Measurements from ENCODE around the gene SLC19A2. TPM values are rescaled to one million over a fixed set of nuclear protein-coding genes. Genes with fewer than 3 reads are reported as not detected.

Gene SLC19A2
- total RNA-seq, 2 experiments from 2014 or later: 5.7 to 6.4 TPM

GRCh38 chr1:169473347-169473746, 12.4 kb downstream of the SLC19A2 start:
- DNase-seq (no peak), ATAC-seq (no peak)
- H3K4me1 Mint-ChIP-seq (ENCODE audit: low read depth): peaks cover 2% of the 10 kb centered on the region
- CTCF ChIA-PET: no interaction called here
- H3K27ac Mint-ChIP-seq: no peak overlapping the region
- POLR2A ChIA-PET: no interaction called here
- TF ChIP-seq CTCF (IDR thresholded peaks at IDR 0.05): no peak
- intact Hi-C loops (cut with micrococcal nuclease): no loop called here
- no peak overlapping the region for H3K4me3 Mint-ChIP-seq
- no peaks in the 10 kb centered on the region for H3K27me3 Mint-ChIP-seq
- H3K36me3 Mint-ChIP-seq (ENCODE audit: low read depth): peaks cover 10% of the 10 kb centered on the region
- H3K9me3 Mint-ChIP-seq: no peaks in the 10 kb centered on the region

GRCh38 chr1:169472738-169473137, 13.0 kb downstream of the SLC19A2 start:
- H3K4me3 Mint-ChIP-seq: no peak overlapping the region
- H3K27ac Mint-ChIP-seq: no peak overlapping the region
- no peaks in the 10 kb centered on the region for H3K27me3 Mint-ChIP-seq
- H3K36me3 Mint-ChIP-seq (ENCODE audit: low read depth): peaks cover 9% of the 10 kb centered on the region
- ChIA-PET POLR2A (interaction anchor here (0.6 to 1.0 kb wide), 2 partner anchors 11 to 1250 kb away, joined by 3 read pairs; no protein-coding TSS in a partner anchor), CTCF (no interaction called here)
- peaks cover 2% of the 10 kb centered on the region for H3K4me1 Mint-ChIP-seq (ENCODE audit: low read depth)
- TF ChIP-seq CTCF (IDR thresholded peaks at IDR 0.05): no peak
- no peaks in the 10 kb centered on the region for H3K9me3 Mint-ChIP-seq
- ATAC-seq: no peak
- intact Hi-C loops (cut with micrococcal nuclease): no loop called here
- DNase-seq: no peak

- peaks cover 2% of the 10 kb centered on the region for H3K4me1 Mint-ChIP-seq (ENCODE audit: low read depth)
- no peaks in the 10 kb centered on the region for H3K36me3 Mint-ChIP-seq (ENCODE audit: low read depth)
- CTCF ChIA-PET: interaction anchor here (1.0 to 1.2 kb wide), 2 partner anchors 77 to 117 kb away, joined by 3 read pairs; no protein-coding TSS in a partner anchor
- H3K27me3 Mint-ChIP-seq: no peaks in the 10 kb centered on the region
- H3K4me3 Mint-ChIP-seq: no peak overlapping the region
- intact Hi-C loops (cut with micrococcal nuclease): no loop called here
- POLR2A ChIA-PET: no interaction called here
- H3K9me3 Mint-ChIP-seq: no peaks in the 10 kb centered on the region
- no peak for TF ChIP-seq CTCF (IDR thresholded peaks at IDR 0.05)
- no peak overlapping the region for H3K27ac Mint-ChIP-seq
- no peak for DNase-seq
- no peak for ATAC-seq
Measured at GRCh38 chr1:169468982-169469381, 16.8 kb downstream of the SLC19A2 start.

GRCh38 chr1:169466259-169467230, 19.2 kb downstream of the SLC19A2 start:
- peak; percentile 46 for TF ChIP-seq CTCF (IDR thresholded peaks at IDR 0.05)
- Mint-ChIP-seq H3K27ac (no peak overlapping the region), H3K4me3 (no peak overlapping the region), H3K4me1 (ENCODE audit: low read depth) (peaks cover 3% of the 10 kb centered on the region), H3K27me3 (no peaks in the 10 kb centered on the region), H3K36me3 (ENCODE audit: low read depth) (no peaks in the 10 kb centered on the region), H3K9me3 (no peaks in the 10 kb centered on the region)
- ChIA-PET CTCF (interaction anchor here (0.7 to 1.4 kb wide), 7 partner anchors 9 to 1509 kb away, joined by 3 to 5 read pairs (median 3); no protein-coding TSS in a partner anchor), POLR2A (no interaction called here)
- no peak for ATAC-seq
- peak; percentile 36 for DNase-seq
- intact Hi-C loops (cut with micrococcal nuclease): loop anchor here (1.0 kb wide), 1 partner anchor 80 kb away; no protein-coding TSS in a partner anchor

GRCh38 chr1:169465281-169465680, 20.5 kb downstream of the SLC19A2 start:
- POLR2A ChIA-PET: no interaction called here
- peaks cover 14% of the 10 kb centered on the region for H3K4me1 Mint-ChIP-seq (ENCODE audit: low read depth)

More at GRCh38 chr1:169465281-169465680, 20.5 kb downstream of the SLC19A2 start:
- no peak for DNase-seq
- peaks cover 2% of the 10 kb centered on the region for H3K27me3 Mint-ChIP-seq
- H3K27ac Mint-ChIP-seq: no peak overlapping the region
- intact Hi-C loops (cut with micrococcal nuclease): no loop called here
- no peak overlapping the region for H3K4me3 Mint-ChIP-seq
- TF ChIP-seq CTCF (IDR thresholded peaks at IDR 0.05): no peak
- CTCF ChIA-PET: interaction anchor here (1.3 to 1.4 kb wide), 3 partner anchors 16 to 82 kb away, joined by 3 to 4 read pairs (median 3); no protein-coding TSS in a partner anchor
- ATAC-seq: no peak
- H3K9me3 Mint-ChIP-seq: no peaks in the 10 kb centered on the region
- H3K36me3 Mint-ChIP-seq (ENCODE audit: low read depth): no peaks in the 10 kb centered on the region
